DMS153 treated with DMSO at 0.1 percent for 48 hours (cell line): Measurements from ENCODE around the gene NEMP1.

Source experiments
- DNase-seq: peaks from one replicate; lab custom pipeline; 2025; ENCODE audit not compliant: unreplicated experiment; lab: John Stamatoyannopoulos, UW

NEMP1 gene

DNA sequence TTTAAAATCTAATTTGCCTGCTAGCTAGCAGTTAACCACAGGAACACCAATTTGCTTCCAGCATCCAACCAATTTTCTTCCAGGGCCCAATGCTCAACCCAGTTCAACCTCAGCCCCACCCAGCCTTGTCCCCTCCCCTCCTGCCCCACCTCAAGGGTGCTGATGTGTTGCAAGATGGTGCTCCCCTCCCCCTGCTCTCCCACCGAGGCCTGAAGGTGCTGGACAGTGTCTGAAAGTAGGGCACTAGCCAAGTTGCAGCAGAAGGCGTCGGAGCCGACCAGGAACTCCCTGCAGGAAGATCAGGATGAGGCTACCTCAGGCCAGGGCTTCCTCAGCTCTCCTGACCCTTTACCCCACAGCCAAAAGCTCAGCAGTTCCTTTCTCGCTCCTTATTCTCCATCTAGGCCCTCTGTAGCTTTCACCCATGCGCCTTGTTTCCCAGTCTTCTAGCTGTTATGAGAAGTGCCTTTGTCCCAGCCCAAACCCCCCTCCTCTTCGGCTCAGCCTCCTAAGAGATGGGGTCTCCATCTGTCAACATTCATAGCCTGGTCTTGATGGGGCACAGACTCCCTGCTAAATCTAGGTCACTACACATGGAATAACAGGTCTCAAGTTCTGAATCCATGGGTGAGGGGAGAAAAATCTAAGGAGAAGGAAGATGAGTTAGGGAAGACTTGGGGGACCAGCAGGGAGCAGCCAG, 29.0 kb upstream of the NEMP1 start:
- no peak for DNase-seq

DNA sequence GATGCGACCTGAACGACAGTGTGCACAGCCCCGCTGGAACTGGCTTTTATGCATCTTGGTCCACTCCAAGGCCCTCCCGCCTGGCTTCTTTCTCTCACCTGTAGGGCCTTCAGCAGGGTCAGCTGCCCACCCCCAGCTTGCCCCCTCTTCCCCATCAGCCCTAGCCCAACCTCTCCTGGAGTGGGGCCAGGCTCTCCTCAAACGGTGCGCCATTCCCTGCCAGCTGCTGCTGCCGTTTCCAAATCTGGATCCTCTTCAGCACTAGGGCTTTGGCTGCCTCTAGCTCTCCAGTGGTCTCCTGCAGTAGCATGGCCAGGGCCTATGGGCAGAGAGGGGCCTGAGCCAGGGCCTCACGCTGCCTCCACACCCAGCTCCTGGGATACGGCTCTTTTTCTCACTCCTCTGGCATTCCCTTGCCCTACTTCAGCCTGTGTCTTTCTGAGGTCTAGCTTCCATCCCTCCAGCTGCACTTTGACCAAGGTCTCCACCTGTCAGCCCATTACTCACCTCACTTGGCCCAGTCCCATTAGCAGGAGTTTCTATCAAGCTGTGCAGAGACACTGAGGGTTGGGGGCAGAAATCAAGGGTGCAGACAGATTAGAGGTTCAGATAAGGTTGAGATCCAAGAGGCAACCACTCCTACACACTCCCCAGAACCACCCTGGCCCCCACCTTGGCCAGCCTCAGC, 27.6 kb upstream of the NEMP1 start:
- no peak for DNase-seq

DNA sequence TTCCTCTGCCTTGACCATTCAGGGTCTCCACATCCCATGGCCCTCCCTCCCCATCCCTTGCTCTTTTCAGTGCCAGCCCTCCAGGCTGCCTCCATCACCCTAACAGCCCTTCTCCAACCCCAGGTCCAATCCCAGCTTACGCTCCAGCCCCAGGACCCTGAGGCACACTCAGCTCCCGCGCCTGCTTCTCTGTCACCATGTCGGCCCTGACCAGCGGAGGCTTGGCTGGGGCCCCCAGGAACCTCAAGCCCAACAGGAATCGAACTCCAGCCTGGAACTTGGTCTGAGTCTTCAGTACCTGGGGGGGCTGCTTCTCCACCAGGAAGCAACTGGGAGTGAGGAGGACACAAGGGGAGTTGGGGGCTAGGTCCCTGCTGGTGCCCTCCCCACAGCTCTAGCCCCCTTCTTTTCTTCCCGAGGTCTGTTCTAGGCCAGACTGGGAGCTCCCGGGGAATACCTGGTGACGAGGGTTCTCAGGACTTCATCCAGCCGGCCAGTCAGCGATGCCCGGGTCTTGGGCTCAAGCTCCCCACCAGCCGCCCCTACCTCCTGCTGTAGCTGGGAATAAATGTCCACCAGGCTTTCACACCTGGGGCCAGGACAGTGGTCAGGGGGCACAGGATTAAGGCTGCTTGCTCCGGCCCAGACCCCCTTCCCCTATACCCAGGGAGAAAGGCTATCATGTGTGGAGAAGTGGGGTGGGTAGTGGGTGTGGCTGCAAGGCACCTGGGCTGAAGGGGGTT, 26.6 kb upstream of the NEMP1 start:
- no peak for DNase-seq

DNA sequence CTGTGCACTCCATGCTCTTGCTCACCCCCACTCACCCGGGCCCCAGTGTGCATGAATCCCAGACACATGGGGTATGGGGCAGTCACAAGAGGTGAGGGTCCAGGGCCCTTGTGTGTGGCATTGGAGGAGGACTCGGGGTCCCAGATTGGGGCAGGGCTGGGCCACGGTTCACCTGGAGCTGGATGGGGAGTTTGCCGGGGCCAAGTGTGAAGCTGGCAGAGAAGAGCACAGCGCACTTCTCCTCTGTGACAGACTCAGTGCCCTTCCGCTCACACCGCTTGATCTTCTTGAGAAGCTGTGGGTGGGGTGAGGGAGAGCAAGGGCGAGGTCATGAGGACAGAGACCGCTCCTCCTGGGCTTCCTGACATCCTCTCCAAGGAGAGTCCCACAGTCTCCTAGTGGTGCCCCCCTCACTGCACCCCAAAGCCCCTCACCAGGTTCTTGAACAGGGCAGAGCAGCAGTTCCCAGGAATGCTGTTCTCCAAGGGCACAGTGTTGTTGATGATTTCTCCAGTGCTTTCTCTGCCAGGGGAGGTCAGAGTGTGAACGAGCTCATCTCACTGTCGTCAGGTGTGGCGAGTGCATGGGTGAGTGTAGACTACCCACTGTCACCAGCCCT, 25.8 kb upstream of the NEMP1 start:
- DNase-seq, result no peak

DNA sequence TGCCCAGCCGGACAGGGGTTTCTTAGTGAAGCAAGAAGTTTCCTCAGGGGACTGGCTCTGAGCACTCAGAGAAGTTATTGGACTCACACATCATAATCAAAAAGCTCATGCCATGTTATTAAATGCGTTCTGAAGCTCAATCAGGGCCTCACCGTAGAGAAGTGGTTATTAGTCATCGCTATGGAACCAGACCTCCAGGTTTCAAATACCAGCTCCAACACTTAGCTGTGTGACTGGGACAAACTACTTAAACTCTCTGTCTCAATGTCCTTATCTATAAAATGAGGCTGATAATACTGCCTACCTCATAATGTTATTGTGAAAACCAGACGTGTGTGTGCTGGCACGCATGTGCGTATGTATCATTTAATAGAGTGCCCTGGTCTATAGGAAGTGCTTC, 25.3 kb upstream of the NEMP1 start:
- no peak for DNase-seq

DNA sequence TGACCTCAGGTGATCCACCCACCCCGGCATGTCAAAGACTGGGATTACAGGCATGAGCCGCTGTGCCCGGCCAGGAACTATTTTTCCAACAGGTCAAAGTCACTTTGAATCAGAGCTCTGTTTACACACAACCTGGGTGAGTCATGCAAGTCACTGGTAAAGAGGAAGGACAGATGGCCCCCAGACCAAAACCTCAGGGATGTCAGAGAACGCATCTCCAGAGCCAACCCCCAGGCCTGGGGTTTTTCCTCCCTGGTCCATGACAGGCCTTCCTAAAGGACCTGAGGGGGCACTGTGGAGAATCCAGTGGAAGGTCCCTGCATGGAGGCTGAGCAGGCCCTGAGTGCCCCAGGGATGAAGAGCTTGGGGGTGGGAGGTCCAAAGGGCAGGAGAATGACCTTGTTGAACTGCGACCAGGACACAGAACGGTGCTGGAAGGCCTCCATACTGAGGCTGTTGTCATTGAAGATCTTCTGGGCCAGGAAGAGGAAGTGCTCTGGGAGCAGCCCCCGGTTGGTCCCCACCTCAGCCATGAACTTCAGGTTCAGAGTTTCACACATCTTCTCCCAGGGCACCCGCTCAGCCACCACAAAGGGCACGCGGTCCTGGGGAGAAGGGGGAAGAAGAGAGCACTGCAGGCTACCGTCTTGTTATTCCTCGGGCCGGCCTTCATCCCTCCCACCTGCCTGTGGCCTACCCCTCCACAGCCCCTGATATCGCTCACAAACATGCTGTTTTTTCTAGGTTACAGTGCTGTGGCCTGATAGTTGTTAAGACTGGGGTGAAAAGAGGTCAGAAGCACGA, 23.5 kb upstream of the NEMP1 start:
- no peak for DNase-seq

DNA sequence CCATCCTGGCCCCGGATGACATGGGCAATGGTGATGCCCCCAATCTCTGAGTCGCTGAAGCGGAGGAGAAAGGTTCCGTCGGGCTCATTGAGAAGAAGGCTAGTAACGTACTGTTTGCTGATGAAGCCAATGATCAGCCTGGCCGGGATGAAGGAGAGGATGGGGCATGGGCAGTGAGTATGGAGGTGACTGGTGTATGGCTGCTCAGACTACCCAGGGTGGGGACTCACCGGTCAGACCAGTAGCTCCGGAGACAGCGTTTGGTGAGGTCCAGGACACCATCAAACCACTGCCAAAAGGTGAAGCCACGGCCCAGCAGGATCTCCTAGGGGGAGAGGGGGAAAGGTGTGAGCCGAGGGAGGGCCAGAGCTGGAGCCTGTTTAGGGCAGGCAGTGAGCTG, 21.2 kb upstream of the NEMP1 start:
- no peak for DNase-seq

DNA sequence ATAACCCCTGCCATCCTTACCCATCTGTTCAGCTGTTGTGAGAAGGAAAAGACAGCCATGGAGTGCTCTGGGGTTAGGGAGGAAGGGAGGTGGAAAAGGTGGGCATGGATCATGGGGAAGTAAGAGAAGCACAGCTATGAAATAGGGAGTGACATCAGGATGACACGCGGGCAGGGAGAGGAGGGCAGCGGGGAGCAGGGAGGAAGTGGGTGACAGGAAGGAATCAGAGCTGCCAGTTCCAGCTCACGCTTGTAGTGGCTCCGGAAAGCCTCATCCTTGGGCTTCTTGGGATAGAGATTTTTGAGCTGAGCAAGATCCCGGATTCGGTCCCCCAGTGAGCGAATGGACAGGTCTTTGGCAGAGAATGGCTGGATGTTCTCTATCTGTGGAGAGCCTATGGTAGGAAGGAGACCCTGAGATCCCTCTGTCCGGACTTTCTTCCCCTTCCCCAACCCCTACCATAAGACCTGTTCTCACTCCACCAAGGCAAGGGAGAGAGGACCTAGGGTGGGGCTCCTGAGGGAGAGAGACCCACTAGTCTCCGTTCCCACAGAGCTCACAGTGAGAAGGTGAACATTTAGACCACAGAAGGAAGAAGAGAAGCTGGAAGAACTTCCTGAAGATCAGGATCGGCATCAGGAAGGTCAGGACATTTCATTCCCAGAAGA, 20.6 kb upstream of the NEMP1 start:
- no peak for DNase-seq

DNA sequence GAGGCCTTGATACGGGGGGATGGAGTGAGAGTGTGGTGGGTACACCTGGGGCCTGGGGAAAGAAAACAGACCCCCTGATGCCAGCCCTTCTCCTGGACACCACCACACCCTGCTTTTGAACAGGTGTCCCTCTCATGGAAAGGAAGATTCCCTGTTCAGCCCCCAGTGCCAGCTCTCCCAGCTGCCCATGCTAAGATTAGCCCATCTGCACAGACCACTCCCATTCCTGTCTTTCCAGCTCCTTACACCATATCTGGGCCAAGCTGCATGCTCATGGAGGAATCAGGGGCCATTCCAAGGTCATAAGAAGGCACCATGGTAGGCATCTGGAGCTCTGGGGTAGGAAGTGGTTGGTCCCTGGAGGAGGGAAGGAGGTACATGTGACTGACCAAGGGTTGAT, 20.0 kb upstream of the NEMP1 start:
- no peak for DNase-seq

DNA sequence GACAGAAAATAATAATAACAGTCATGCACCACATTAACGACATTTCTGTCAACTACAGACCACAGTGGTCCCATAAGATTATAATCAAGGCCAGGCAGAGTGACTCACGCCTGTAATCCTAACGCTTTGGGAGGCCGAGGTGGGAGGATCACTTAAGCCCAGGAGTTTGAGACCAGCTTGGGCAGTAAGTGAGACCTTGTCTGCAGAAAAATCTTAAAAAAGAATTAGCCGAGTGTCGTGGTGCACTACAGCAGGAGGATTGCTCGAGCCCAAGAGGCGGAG, 18.9 kb upstream of the NEMP1 start:
- no peak for DNase-seq

DNA sequence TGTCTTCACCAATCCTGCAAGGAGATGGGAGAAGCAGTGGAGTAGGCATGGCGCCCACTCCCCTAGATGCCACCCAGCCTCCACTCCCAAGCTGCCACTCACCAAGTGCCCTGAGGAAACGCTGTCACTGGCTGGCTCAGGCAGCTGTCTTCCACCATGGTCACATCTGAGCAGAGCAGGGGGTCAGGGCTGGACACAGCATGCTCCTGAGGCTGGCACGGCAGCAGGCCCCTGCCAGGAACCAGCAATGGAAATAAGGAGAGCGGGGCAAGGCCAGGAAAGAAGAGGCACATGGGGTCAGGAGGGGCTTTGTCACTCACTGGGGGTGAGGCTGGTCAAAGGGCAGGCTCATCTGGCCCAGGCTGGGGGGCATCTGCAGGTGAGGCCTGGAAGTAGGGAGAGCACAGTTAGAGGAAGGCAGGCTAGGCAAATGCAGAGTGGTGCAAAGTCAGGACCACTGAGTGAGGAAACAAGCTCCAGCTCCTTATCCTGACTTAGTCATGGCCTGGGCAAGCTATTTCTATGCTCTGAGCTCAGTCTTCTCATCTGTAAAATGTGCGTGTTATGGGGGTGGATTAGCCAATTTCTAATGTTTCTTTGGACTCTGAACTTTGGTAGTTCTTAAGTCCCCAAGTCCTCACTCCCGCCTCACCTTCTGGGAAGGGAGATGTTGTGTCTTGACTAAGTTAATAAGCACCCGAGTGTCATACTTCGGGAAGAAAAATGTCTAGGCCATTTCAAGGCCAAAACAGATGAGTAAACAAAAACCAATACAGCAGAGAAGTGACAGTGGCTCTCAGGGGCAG, 18.4 kb upstream of the NEMP1 start:
- no peak for DNase-seq

DNA sequence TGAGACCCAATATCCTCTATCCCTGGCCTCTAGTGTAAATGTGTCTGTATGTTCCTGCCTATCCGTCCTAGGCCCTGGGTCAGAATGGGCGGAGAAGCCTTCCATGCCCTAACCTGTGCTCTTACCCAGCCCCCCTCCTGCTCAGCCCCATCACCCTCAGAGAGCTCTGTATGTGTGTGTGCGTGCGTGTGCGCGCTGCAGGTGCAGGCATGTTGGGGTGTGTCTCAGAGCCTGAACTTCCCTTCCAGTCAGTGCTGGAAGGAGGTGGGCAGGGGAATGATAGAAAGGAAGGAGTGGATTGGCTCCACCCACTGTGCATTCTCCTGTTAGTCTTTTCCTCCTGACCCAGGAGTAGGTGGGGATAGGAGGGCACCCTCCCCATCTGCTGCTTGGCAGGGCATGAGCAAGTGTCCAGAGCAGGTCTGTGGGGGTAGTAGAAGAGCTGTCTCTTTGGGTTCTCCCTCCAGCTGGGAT, 17.5 kb upstream of the NEMP1 start:
- DNase-seq, result peak; percentile 38

DNA sequence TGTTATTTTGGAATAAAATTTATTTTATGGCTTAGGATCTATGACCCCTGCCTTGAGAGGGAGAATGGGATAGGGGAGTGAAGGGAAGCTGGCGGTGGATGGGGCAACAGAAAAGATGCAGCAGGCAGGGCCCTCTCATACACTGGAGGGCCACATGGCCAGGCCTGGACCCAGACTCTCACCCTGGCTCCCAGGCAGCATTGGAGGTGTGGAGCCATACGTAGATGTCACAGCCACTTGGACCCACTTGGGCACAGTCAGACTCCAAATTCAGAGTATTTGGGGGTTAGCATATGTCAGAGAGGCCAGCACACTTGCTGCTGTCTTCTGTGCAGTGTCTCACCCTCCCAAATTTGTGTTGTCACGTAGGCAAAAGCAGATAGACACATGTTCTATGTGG, 16.8 kb upstream of the NEMP1 start:
- DNase-seq, result no peak

DNA sequence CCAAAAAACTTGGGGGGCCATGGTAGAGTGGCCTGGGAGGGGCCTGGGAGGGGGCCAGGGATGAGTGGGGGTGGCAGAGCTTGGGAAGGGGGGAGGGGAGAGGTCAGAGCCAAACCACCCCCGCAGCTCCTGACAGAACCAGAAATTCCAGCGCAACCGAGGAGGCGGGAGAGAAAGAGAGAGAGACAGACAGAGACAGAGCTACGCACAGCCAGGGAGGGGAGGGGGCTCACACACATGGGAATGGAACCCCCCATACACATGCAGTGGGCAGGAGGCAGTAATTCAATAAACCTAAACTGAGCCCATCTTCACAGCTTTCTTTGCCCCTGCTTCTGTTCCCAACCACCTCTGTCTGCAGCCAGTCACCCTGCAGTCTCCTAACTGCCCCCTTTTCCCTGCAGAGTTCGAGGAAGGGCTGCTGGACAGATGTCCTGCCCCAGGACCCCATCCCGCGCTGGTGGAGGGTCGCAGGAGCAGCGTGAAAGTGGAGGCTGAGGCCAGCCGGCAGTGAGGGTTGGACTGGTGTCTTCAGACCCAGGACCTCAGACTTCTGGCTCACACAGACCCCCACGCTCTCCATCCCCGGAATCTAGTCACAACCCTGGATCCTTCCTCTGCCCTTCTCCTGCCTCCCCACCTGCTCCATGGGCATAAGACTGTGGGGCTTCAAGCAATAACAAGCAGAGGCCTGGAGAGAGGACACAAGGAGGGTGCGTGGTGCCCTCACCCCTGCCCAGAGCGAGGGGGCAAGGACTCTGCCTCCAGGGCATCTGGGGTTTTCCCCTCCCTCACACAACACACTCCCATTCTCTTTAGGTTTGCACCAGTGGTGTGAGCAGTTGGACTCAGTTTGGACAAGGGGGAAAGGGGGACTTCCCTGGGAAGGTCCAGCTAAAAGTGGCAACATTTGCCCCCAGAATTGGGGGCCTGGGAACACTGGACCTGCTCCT, 15.9 kb upstream of the NEMP1 start:
- DNase-seq, result no peak

DNA sequence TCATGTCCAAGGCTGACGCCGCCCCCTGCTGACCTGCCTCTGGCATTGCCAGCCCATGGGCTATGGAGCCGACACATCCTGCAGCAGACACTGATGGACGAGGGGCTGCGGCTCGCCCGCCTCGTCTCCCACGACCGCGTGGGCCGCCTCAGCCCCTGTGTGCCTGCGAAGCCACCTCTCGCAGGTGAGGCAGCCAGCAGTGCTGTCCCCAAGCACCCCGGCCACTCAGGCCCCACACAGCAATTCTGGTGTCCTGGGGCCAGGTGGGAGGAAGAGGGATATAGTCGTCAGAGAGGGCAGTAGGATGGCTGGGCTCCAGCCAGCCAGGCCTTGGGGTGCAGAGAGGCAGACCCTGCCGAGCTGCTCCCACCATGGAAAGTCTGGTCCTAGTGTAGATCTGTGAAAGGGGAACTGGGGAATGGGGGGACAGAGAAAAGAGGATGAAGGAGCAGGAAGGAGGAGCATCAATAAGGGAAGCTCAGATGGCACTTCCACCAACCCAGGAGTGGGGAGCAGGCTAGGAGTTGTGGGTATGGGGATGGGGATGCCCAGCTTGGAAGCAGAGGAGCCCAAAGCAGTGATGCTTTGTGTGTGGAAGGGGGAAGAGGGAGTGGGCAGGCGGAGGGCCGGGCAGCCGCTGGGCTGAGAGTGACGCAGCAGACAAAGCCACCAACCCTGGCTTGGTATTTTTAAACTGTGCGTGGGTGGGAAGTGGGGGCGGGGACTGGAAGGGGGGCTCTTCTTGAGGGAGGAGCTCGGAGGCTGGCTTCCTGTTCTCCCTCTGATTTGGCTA, 15.0 kb upstream of the NEMP1 start:
- no peak for DNase-seq

DNA sequence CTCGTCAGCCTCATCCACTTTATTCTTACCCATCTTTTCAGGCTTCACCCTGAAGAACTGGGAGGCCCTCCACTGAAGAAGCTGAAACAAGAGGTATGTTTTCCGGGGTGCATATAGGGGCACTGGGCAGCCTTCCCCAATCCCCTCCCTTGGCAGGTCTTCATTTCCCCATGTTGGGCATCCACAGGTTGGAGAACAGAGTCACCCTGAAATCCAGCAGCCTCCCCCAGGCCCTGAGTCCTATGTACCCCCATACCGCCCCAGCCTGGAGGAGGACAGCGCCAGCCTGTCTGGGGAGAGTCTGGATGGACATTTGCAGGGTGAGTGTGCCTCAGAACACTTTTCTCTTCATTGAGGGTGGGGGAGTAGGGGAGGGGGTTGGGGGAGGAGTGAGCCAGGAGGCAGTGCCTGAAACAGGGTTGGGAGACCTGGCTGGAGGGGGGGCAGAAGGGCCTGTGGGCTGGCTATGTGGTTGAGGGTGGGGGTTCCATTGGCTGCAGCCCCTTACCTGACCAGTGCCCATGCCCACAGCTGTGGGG, 14.4 kb upstream of the NEMP1 start:
- DNase-seq, result no peak

DNA sequence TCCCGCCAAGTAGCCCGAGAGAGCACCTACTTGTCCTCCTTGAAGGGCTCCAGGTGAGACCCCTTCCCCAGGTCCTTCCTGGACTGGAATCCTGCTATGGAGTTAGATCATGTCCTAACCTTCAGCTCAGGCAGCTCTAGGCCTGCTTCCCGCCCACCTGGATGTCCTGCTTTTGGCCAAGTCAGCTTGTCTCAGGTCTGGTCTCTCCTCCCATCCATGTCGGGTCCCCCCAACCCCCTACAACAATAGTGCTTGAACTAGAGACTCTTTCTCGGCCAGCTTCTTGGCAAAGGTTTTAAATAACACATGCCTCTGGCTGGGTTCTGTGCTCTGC, 13.9 kb upstream of the NEMP1 start:
- DNase-seq, result no peak
